ENCODE data around the gene AHDC1.

AHDC1 gene

GRCh38 chr1:27574871-27575831 is 28.8 kb downstream of the AHDC1 start:
- DNase-seq, result no peak

GRCh38 chr1:27574001-27574781 is 29.8 kb downstream of the AHDC1 start:
- DNase-seq, result no peak

- no peak for DNase-seq
Observed at GRCh38 chr1:27572679-27573426, 31.1 kb downstream of the AHDC1 start.

- no peak for DNase-seq
Observed at GRCh38 chr1:27572019-27572678, 31.8 kb downstream of the AHDC1 start.

- no peak for DNase-seq
Observed at GRCh38 chr1:27571439-27572018, 32.4 kb downstream of the AHDC1 start.

- no peak for DNase-seq
Observed at GRCh38 chr1:27570784-27571183, 33.2 kb downstream of the AHDC1 start.

GRCh38 chr1:27570356-27570755 is 33.6 kb downstream of the AHDC1 start:
- no peak for DNase-seq

- no peak for DNase-seq
Observed at GRCh38 chr1:27569506-27570291, 34.2 kb downstream of the AHDC1 start.

GRCh38 chr1:27569088-27569460 is 34.9 kb downstream of the AHDC1 start:
- no peak for DNase-seq

- DNase-seq, result peak; percentile 96
Observed at GRCh38 chr1:27568300-27569087, 35.5 kb downstream of the AHDC1 start.

- DNase-seq, result no peak
Observed at GRCh38 chr1:27567971-27568299, 36.0 kb downstream of the AHDC1 start.

- DNase-seq, result no peak
Observed at GRCh38 chr1:27567146-27567526, 36.8 kb downstream of the AHDC1 start.

- DNase-seq, result no peak
Observed at GRCh38 chr1:27566462-27567145, 37.3 kb downstream of the AHDC1 start.

GRCh38 chr1:27564710-27565649 is 39.0 kb downstream of the AHDC1 start:
- DNase-seq, result no peak

- no peak for DNase-seq
Observed at GRCh38 chr1:27563591-27564471, 40.1 kb downstream of the AHDC1 start.

GRCh38 chr1:27563341-27563590 is 40.7 kb downstream of the AHDC1 start:
- no peak for DNase-seq

- no peak for DNase-seq
Observed at GRCh38 chr1:27562534-27563340, 41.2 kb downstream of the AHDC1 start.

All from activated CD8-positive, alpha-beta memory T cell treated with anti-CD3 and anti-CD28 coated beads, Interleukin-2, amount 50 U/mL, for 48 hours (primary cell).